Amygdala (tissue), 56 donors: ENCODE results near the gene KMT2D.

Experiments
- DNase-seq, 56 donors: peaks; one replicate each; lab custom pipeline; 2025; lab: John Stamatoyannopoulos, UW

KMT2D gene

DNA sequence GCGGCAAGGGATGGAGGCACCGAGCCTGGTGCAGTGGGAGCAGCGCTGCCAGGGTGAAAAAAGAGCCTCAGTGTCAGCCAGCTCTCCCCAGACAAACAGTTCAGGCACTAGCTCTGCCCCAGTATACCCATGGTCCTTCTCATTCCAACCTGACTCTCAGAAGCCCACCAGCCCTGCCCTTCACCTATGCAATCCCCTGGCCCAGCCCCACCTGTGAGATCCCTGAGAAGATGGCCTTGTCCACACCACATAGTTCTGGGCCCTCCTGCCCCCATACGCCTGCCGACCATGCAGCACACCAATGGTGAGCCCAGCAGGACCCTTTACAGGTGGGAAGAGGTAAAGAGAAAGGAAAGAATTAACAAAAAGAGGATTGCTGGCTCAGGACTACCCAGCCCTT, 6.5 kb downstream of the KMT2D start:
- DNase-seq, result no peak

DNA sequence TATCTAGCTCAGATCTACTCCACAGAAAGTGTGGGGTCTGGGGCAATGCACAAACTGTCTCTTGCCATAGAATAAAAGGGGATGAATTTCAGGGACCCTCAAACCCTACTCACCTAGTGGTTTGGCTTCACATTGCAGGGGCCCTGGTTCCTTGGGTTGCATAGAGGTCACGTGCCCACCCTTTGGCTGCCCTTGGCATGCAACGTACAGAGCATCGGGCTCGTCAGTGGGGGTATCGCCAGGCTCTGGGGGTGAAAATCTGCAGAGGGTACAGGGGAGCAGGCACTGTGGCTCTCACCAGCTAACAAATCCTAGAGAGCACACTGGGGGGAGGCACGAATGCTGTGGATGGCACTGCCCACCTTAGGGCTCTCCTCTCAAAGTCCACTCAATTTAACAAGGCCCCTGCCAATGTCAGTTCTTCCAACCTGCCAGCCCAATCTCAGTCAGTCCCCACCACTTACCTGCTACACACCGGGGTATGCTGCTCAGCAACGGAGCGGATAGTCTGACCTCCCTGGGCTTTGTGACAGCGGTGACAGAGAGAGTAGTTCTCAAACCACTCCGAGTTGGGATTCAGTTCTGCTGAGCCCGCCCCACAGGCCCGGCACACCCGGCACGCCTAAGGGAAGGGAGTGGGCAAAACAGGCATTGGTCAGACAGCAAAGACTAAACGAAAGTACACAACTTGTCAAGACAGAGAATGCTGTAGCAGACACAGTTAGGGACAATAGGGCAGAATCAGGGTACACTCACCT, 8.0 kb downstream of the KMT2D start:
- DNase-seq, result no peak

DNA sequence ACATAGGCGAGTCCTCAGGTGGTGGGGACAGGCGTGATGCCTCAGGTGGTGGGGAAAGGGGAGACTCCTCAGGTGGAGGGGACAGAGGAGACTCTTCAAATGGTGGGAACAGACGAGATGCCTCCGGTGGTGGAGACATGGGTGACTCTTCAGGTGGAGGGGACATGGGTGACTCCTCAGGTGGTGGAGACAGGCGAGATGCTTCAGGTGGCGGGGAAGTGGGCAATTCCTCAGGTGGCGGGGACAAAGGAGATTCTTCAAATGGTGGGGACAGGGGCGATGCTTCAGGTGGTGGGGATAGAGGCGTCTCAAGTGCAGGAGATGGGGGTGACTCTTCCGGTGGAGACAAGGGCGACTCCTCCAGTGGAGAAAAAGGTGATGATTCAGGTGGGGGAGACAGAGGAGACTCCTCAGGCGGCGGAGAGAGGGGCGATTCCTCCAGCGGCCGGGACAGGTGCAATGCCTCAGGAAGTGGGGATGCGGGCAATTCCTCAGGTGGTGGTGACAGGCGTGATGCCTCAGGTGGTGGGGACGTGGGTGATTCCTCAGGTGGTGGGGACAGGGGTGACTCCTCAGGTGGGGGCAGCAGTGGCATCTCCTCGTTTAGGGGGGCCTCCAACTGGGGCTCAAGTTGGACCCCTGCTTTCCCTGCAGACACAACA, 8.7 kb downstream of the KMT2D start:
- DNase-seq, result no peak

DNA sequence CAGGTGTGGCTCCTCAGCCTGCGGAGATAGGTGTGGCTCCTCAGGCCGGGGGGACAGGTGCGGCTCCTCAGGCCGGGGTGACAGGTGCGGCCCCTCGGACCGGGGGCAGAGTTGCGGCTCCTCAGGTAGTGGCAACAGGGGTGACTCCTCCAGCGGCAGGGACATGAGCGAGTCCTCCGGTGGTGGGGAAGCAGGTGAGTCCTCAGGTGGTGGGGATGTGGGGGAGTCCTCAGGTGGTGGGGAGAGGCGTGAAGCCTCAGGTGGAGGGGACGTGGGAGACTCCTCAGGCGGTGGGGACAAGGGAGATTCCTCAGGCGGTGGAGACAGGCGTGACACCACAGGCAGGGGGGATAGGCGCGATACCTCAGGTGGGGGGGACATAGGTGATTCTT, 9.2 kb downstream of the KMT2D start:
- DNase-seq, result no peak

DNA sequence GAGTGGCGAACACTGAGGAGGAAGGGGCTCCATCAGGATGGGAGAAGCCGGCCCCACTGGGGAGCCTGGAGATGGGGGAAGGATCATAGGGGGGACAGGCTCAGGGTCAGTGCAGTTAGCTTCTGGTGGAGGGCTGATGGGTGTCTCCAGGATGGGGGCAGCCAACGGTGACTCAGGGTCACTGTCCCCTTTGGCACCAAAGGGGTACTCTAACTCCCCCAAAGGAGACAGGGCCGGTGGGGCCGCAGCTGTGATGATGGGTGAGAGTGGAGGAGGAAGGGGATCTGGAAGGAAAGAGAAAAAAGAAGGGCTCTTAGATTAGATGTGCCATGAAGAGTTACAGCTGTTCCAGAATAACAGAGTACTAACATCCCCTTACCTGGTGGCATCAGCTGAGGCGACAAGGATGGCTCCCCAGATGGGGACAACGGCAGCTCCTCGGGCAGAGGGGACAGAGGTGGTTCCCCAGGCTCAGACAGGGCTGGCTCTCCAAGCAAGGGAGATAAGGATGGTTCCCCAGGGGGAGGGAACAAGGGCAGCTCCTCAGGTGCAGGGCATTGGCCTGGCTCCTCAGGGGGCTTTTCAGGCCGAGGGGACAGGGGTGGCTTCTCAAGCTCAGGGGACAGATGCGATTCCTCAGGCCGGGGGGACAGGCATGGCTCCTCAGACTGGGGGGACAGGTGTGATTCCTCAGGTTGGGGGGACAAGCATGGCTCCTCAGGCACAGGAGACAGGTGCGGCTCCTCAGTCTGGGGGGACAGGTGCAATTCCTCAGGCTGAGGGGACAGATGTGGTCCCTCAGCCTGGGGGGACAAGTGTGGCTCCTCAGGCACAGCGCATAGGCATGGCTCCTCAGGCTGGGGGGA, 9.9 kb downstream of the KMT2D start:
- no peak for DNase-seq

DNA sequence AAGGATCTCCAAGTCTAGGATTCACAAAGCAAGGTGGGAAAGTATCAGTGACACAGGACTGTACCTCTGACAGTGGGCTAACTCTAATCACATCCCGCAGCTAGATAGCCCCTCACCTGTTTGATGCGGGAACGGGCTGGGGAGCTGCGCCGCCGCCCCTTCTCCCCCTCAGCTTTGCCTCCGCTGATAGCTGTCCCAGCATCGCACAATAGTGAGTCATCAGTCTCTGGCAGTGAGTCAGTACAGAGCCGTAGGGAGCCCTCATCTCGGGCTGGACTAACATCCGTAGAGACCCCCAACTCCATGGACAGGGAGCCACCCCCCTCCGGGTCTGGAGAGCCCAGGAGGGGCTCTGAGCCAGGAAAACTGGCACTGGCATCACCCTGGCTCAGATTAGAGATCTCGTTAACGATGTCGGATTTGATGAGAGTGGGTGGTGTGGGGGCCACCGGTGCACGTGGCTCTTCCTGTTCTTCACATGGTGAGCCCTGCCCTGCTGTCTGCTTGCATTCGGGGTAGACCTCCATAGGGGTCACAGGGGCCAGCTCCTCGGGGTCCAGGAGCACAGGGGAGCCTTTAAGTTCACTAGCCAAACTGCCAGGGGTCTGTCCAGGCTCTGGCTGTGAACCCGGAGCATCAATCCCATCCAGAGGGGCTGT, 10.9 kb downstream of the KMT2D start:
- DNase-seq, result peak in 1 of 56 donors; percentile 2

DNA sequence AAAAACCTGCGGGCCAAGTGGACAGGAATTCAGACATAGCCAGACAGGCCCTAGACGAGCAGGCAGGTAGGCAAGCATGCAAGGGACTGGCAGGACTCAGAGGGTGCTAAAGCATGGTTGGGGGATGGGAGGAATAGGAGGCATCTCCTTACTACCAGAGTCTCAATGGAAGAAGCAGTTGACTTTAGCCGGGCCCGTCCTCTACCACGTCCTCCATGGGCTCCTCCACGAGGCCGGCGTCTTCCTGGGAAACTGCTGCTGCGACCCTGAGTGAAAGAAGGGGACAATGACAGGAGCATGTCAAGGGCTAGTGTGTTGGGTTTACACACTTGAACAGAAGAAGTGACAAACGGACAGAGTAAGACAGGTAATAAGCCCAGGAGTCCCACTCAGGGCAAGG, 11.6 kb downstream of the KMT2D start:
- DNase-seq, result no peak

DNA sequence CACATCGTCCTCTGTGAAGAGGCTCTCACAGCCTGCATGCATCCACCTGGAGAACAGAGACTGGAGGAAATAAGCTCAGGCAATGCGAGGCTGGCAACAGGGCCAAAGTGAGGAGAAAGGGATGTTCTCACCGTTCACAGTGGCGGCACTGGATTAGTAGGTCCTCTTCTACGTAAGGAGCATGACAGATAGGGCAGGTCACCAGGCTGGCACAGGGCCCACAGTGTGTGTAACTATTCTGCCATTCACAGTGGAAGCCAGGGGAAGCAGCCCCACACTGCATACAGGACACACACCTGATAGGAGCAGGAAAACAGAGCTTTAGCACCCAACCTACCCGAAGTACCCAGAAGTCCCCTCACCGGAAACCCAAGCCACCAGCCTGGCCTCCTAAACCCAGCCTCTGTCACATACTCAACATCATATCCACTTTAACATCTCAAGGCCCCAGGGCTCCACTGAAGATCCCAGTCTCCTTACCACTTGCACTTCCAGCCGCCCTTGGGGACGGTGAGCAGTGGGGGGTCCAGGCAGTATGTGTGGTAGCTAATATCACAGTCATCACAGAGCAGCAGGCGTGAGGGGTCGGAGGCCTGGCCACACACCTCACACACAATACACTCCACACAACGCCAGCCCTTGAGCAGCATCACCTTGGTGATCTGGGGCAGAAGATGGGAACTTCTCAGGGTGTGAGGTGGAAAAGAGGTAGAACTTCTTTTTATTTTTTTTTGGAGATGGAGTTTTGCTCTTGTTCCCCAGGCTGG, 14.3 kb downstream of the KMT2D start:
- DNase-seq, result no peak

DNA sequence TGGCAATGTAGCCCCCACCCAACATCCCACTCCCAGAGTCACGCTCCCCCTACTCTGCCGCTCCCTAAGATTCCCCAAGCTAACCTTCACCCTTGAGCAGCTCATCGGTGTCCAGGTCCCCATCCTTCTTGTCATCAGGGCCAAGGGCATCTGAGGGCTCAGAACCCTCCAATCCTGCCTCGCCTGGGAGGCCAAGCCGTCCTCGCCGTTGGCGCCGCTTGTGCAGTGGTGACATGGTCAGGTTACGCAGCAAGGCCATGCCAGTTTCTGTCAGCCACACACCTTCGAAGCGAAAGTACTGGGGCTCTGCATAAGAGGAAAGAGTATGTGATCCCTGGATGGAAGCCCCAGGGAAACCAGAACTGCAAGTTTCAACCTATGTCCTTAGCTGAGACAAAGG, 15.9 kb downstream of the KMT2D start:
- no peak for DNase-seq

DNA sequence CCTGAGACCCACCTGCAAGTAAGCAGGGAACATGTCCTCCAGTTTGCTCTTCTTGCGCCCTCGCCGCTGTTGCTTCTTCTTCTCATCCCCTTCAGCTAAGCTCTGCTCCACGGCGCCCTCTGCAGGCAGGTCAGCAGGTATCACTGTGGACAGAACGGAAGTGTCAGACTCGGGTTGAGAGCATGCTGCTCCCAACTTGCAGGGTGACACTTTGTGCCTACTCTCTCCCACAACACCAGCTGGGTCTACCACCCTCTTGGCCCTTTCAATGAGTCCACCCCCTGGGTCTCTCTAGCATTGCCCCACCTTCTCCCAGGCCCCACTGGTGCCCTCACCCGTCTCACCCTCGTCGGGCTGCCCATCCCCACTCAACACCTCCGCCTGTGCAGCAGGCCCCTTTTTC, 16.7 kb downstream of the KMT2D start:
- DNase-seq, result peak in 23 of 56 donors; percentile 4 to 66 (median 29)

DNA sequence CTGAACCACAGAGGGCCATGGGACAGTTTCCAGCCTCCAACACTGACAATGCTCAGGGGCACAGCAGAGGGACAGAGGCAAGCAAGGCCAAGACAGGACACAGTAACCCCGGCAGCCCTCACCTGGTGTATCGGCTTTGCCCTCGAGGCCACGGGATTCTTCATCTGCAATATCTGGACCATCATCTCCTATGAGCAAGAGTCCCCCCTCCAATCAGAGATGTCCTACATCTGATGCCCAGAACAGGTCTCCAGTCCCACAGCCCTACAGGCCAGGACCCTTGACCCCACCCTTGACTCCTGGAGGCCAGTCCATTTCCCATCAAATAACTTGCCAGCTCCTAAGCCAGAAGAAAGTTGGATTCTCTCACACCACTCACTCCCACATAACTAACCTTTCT, 17.4 kb downstream of the KMT2D start:
- DNase-seq, result no peak

DNA sequence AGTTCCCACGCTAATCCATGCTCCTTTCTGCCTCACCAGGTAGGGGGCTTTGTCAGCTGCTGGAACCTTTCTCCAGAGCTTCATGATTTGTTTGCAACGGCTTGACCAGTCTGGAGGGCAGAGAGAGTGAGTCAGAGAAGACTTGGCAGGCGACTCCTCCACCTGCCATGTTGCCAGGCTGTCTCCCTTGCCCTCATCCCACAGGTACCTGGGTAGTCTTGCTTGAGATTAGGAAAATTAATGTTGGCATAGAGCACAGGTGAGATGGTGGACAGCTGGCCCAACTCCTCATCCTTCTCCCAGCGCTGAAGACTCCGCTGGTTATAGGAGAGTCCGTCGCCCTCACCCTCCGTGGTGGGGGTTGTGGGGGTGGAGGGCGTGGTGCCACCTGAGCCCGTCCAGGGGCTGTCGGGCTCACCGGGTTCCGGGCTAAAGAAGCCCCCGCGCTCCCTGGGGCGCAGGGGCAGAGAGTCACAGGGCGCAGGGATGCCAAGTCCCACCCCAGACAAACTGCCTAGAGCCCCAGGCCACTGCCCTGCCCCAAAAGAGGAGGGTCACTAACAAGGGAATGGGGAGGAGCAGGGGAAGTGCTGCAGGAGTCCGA, 18.6 kb downstream of the KMT2D start:
- DNase-seq, result no peak

DNA sequence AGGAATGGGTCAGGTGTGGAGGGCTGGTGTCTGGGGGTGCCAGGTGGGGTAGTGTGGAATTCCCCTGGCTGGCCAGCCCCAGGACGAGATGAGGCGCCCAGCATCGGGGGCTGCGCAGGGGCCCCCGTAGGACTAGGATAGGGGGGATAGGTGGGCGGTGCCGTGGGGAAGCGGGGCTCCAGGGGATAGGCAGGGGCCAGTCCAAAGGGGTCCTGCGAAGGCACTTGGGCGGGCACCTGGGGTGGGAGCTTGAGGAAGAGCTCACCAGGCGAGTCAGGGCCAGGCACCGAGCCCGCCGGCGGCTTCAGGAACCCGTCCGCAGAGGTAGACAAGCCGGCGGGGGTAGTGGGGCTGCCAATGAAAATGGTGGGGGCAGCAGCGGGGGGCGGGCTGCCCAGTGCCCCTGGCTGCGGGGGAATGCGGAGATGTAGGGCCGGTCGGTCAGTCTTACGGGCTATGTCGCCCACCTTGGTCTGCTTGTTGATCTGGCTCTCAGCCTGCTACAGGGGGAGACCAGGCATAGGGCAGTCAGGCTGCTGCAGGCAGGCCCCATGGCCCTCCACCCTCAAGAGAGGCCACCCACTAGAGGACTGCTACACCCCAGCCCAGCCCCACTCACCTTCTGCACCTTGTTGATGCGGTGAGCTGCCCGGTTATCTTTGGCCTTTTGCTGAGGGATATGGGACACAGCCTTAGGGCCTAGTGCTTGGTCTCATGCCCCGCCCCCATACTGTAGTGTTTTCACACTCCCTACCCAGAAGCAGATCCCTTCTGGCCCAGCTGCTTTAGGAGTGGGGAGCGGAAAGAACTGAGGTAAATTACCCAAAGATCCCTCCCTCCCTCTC, 19.3 kb downstream of the KMT2D start:
- no peak for DNase-seq

DNA sequence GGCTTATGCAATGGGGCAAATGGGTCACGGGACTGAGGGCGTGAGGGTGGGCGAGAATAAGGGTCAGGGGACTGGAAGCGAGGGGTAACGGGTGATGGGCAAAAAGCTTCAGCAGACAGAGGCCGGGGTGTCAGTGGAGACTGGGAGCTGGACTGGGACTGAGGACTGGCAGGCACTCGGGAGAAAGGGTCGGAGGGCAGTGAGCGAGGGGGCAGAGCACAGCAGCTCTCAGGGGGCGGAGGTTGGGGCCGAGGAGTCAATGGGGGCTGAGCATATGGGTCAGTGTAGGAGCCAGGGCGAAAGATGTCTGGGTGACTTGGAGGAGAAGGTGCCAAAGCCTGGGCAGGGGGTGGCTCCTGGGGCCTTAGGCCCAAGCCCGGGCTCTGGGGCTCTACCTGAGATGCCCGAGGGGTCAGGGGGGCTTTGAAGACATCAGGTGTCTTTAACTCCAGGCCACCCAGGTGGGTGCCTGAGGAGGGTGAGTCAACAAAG, 20.2 kb downstream of the KMT2D start:
- no peak for DNase-seq

DNA sequence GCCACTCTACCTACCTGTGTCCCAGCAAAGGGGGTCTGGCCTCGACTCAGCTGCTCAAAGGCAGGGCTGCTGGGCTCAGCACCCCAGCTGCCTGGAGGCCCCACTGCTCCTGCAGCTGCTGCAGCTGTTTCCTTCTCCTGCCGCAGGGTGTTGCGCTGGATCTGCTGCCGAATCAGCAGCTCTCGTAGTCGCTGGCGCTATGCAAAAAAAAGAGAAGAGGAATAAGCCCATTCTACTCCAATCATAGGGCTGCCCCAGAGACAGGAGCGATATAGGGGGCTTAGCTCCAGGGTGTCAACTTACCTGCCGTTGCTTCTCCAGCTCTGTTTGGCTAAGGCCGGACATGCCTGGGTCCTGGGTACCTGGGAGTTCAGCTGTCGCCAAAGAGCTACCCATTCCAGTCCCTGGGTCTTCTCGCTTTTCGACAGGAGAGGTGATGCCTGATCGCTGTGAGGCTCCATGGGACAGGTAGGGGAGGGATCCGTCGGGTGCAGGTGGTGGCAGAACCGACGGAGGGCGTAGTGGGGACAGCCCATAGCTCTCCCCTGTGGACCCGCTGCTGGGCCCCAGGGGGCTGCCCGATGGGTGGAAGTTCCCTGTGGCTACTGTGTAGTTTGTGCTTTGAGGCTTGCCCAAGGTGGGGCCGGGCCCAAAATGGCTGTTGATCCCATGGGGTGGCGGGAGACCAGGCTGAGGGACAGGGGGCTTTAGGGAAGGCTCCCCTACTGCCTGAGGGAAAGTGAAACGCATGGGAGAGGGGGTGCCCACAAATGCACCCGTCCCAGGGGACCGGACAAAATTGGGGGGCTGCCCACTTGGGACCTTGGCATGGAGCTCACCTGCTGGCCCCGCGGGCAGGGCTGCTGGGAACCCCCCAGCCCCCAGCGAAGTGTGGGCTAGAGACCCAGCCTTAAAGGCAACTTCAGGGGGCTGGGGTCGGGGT, 20.9 kb downstream of the KMT2D start:
- no peak for DNase-seq

DNA sequence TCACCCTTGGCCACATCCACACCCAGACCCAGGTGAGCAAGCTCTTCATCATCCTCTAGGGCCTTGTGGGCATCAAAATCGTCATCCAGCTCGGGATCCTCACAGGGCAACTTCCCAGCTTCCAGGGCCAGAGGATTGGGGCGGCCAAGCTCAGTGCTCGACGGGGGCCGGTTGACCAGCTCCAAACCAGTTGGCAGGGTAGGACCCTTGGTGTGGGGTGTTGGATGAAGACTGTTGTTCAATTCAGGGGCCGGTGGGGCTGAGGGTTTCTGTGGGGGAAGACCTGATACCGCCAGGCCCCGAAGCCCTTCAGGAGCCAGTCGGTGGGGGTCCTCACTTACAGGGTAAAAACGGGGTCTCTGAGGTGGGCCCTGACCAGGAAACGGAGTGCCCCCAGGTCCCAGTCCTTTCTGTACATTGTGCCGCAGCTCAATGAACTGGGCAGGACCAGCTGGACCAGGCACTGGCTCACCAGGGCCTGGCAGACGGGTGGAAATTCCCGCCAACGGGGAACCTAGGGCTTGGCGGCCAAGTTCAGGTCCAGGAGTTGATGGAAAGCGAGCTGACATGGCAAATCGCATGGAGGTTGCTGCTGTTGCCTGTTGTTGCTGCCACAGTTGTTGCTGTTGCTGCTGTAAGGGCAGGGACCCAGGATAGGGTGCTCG, 22.2 kb downstream of the KMT2D start:
- DNase-seq, result no peak

DNA sequence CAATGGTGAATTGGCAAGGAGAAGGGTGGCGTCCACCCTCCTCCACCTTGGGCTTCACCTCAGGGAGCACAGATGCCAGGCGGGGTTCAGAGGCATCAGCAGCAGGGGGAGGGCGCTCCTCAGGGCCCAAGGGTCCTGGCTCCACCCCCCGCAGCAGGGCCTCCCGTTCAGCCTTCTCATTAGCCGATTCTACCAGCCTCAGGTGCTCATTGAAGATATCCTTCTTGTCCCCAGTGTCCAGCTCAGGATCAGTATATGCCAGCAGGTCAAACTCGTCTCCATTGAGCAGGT, 22.7 kb downstream of the KMT2D start:
- DNase-seq, result no peak
